ENCODE measurements around the gene CYBA. TPM values are rescaled to one million over a fixed set of nuclear protein-coding genes. Genes with fewer than 3 reads are reported as not detected.

CYBA gene
- polyA plus RNA-seq, 1 donor from 2014 or later, result 6.3 TPM

DNA sequence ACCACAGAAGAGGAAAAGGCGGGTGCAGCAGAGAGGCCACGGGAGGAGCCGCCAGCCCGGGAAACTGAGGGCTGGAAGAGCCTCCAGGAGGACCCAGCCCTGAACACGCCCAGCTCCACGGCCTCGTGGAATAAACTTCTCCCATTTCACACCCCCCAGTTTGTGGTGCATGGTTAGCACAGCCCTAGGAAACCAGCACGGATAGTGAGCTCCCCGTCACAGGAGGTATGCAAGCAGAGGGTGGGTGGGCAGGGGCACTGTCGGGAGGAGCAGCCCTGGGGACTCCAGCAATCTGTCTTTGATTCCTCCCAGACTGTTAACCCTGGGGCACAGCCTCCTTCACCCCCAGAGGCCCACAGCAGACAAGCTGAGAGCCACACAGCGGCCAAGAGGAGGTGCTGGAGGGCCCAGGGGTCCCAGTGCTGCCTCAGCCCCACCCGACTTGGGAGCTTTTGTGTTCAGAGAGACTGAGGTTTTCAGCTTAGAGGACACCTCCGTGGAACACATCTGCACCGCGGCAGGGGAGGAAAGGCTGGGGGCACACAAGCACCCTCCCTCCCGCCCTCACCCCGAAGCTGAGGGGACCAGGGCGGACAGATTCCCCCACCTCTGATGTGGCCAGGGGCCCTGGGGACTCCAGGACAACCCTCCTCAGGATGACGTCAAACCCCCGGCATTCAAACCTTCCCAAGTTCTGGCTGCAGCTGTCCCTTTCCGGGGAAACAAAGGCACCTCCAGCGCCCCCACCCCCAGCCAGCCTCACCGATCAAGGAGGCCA, 14.2 kb downstream of the CYBA start:
- H3K36me3 ChIP-seq (ENCODE audit: insufficient read depth, low read length), result no peaks in the 10 kb centered on the region
- H3K4me2 ChIP-seq (ENCODE audit: low read length), result no peak overlapping the region
- no peaks in the 10 kb centered on the region for H4K20me1 ChIP-seq (ENCODE audit: insufficient read depth)
- no peaks in the 10 kb centered on the region for H3K9me3 ChIP-seq (ENCODE audit: low read length)
- H3K27ac ChIP-seq (ENCODE audit: low read length), result no peak overlapping the region
- no peak overlapping the region for H2AFZ ChIP-seq (ENCODE audit: low read depth, low read length)
- no peaks in the 10 kb centered on the region for H3F3A ChIP-seq (ENCODE audit: insufficient read depth, low read length, poor library complexity, severe bottlenecking)
- TF ChIP-seq EP300 (conservative IDR thresholded peaks at IDR 0.05; ENCODE audit: poor library complexity, severe bottlenecking) (no peak), MXI1 (conservative IDR thresholded peaks at IDR 0.05; ENCODE audit: poor library complexity, severe bottlenecking) (no peak), EZH2 (IDR thresholded peaks at IDR 0.05; ENCODE audit: borderline replicate concordance, insufficient read depth, low read length, poor library complexity, severe bottlenecking) (no peak), POLR2AphosphoS5 (IDR thresholded peaks at IDR 0.05) (no peak), TAF1 (IDR thresholded peaks at IDR 0.05; ENCODE audit: low read depth) (no peak), RAD21 (conservative IDR thresholded peaks at IDR 0.05) (no peak), SMC3 (conservative IDR thresholded peaks at IDR 0.05; ENCODE audit: poor library complexity) (no peak)
- TF ChIP-seq, protein P1, sequence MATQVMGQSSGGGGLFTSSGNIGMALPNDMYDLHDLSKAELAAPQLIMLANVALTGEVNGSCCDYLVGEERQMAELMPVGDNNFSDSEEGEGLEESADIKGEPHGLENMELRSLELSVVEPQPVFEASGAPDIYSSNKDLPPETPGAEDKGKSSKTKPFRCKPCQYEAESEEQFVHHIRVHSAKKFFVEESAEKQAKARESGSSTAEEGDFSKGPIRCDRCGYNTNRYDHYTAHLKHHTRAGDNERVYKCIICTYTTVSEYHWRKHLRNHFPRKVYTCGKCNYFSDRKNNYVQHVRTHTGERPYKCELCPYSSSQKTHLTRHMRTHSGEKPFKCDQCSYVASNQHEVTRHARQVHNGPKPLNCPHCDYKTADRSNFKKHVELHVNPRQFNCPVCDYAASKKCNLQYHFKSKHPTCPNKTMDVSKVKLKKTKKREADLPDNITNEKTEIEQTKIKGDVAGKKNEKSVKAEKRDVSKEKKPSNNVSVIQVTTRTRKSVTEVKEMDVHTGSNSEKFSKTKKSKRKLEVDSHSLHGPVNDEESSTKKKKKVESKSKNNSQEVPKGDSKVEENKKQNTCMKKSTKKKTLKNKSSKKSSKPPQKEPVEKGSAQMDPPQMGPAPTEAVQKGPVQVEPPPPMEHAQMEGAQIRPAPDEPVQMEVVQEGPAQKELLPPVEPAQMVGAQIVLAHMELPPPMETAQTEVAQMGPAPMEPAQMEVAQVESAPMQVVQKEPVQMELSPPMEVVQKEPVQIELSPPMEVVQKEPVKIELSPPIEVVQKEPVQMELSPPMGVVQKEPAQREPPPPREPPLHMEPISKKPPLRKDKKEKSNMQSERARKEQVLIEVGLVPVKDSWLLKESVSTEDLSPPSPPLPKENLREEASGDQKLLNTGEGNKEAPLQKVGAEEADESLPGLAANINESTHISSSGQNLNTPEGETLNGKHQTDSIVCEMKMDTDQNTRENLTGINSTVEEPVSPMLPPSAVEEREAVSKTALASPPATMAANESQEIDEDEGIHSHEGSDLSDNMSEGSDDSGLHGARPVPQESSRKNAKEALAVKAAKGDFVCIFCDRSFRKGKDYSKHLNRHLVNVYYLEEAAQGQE (IDR thresholded peaks at IDR 0.05; ENCODE audit: borderline replicate concordance), result no peak
- TF ChIP-seq, protein P2, sequence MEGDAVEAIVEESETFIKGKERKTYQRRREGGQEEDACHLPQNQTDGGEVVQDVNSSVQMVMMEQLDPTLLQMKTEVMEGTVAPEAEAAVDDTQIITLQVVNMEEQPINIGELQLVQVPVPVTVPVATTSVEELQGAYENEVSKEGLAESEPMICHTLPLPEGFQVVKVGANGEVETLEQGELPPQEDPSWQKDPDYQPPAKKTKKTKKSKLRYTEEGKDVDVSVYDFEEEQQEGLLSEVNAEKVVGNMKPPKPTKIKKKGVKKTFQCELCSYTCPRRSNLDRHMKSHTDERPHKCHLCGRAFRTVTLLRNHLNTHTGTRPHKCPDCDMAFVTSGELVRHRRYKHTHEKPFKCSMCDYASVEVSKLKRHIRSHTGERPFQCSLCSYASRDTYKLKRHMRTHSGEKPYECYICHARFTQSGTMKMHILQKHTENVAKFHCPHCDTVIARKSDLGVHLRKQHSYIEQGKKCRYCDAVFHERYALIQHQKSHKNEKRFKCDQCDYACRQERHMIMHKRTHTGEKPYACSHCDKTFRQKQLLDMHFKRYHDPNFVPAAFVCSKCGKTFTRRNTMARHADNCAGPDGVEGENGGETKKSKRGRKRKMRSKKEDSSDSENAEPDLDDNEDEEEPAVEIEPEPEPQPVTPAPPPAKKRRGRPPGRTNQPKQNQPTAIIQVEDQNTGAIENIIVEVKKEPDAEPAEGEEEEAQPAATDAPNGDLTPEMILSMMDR (IDR thresholded peaks at IDR 0.05; ENCODE audit: poor library complexity, severe bottlenecking), result no peak
- H3K9ac ChIP-seq (ENCODE audit: low read length), result no peak overlapping the region
- H3K79me2 ChIP-seq (replicated peaks; ENCODE audit: insufficient read depth, low read length), result no peaks in the 10 kb centered on the region
- H3K4me3 ChIP-seq (ENCODE audit: low read length), result no peak overlapping the region
- peaks cover 13% of the 10 kb centered on the region for H3K27me3 ChIP-seq (ENCODE audit: insufficient read depth, low read depth, low read length)
- H3K9me2 ChIP-seq (ENCODE audit: insufficient read depth, low read length), result no peaks in the 10 kb centered on the region

DNA sequence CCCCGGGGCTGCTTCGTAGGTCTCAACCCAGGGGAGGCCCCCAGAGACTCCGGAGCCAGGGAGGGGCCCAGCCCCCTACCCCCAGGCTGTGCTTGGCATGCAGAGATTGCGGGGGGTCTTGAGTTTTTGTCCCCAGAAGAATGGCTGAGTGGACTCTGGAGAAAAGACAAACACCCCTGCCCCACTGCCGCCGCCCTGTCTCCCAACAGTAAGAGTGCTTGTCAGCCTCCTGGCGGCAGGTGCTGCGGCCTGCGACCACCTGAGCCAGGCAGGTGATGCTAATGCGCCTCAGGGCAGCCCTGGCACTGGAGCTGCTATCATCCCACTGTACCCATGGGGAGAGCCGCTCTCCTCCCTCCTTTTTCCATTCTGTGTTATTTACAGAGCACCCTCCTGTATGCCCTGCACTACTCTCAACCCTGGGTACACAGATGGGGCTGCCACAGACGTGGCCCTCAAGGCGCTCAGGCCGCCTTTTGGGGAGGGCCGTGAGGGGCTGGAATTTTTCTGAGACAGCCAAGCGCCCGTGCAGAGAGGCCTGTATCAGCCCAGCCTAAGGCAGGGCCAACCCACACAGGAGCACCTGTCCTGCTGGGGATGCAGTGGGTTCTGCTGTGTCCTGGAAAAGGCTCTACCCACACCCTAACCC, 15.1 kb downstream of the CYBA start:
- Histone ChIP-seq H3K27ac (ENCODE audit: low read length) (no peak overlapping the region), H2AFZ (ENCODE audit: low read depth, low read length) (no peak overlapping the region), H4K20me1 (ENCODE audit: insufficient read depth) (no peaks in the 10 kb centered on the region), H3K9me2 (ENCODE audit: insufficient read depth, low read length) (no peaks in the 10 kb centered on the region), H3K4me2 (ENCODE audit: low read length) (no peak overlapping the region), H3K9me3 (ENCODE audit: low read length) (no peaks in the 10 kb centered on the region), H3K36me3 (ENCODE audit: insufficient read depth, low read length) (no peaks in the 10 kb centered on the region), H3K4me3 (ENCODE audit: low read length) (no peak overlapping the region), H3K79me2 (replicated peaks; ENCODE audit: insufficient read depth, low read length) (no peaks in the 10 kb centered on the region), H3K9ac (ENCODE audit: low read length) (no peak overlapping the region), H3K27me3 (ENCODE audit: insufficient read depth, low read depth, low read length) (peaks cover 13% of the 10 kb centered on the region), H3F3A (ENCODE audit: insufficient read depth, low read length, poor library complexity, severe bottlenecking) (no peaks in the 10 kb centered on the region)
- no peak for TF ChIP-seq RAD21 (conservative IDR thresholded peaks at IDR 0.05)
- no peak for TF ChIP-seq EZH2 (IDR thresholded peaks at IDR 0.05; ENCODE audit: borderline replicate concordance, insufficient read depth, low read length, poor library complexity, severe bottlenecking)
- TF ChIP-seq TAF1 (IDR thresholded peaks at IDR 0.05; ENCODE audit: low read depth), result no peak
- TF ChIP-seq, protein P2 (IDR thresholded peaks at IDR 0.05; ENCODE audit: poor library complexity, severe bottlenecking), result no peak
- TF ChIP-seq, protein P1 (IDR thresholded peaks at IDR 0.05; ENCODE audit: borderline replicate concordance), result no peak
- no peak for TF ChIP-seq POLR2AphosphoS5 (IDR thresholded peaks at IDR 0.05)
- no peak for TF ChIP-seq MXI1 (conservative IDR thresholded peaks at IDR 0.05; ENCODE audit: poor library complexity, severe bottlenecking)
